ENCODE results near the gene NCKAP5. TPM values are rescaled to one million over a fixed set of nuclear protein-coding genes. Genes with fewer than 3 reads are reported as not detected.

NCKAP5 gene
- total and polyA plus RNA-seq, 2 of the 13 experiments (the other 11 are each of a cell fraction or from before 2014, with no cell fraction given): 0.01 TPM; not detected in 1

GRCh38 chr2:133497951-133498565 lies 70.2 kb downstream of the NCKAP5 start:
- Histone ChIP-seq H3K9ac (ENCODE audit: insufficient read depth, low read depth, low read length) (no peak overlapping the region), H3K36me3 (replicated peaks in 1 of 2; ENCODE audit: control insufficient read depth in 1 of 2, insufficient read depth in 2 of 2, low read length in 2 of 2) (no peaks in the 10 kb centered on the region), H2AFZ (ENCODE audit: low read length) (no peak overlapping the region), H3K27me3 (ENCODE audit: control insufficient read depth in 1 of 2, insufficient read depth in 2 of 2, low read length in 2 of 2) (peaks cover 0 to 3% of the 10 kb centered on the region in 2 experiments; a peak in 1 of 5 replicates), H3K4me1 (ENCODE audit: insufficient read depth, low read length) (no peaks in the 10 kb centered on the region), H3K9me3 (ENCODE audit: low read length) (no peaks in the 10 kb centered on the region), H3K4me3 (replicated peaks in 1 of 3; ENCODE audit: insufficient read depth in 1 of 3, low read depth in 2 of 3, low read length in 3 of 3) (no peak overlapping the region), H3K4me2 (ENCODE audit: low read depth, low read length) (no peak overlapping the region), H3K79me2 (ENCODE audit: insufficient read depth, low read length) (no peaks in the 10 kb centered on the region), H3K27ac (ENCODE audit: extremely low read length, insufficient read depth, low read length) (no peak overlapping the region), H4K20me1 (ENCODE audit: insufficient read depth, low read length) (no peaks in the 10 kb centered on the region)
- ChIA-PET POLR2A (no interaction called here), CTCF (ENCODE audit: low intra/inter-chr PET ratio, low total read pairs) (no interaction called here)
- TF ChIP-seq ZNF343 (CRISPR knock-in tag; IDR thresholded peaks at IDR 0.05) (no peak), MATR3 (CRISPR knock-in tag; IDR thresholded peaks at IDR 0.05) (no peak), ZBTB38 (CRISPR knock-in tag; IDR thresholded peaks at IDR 0.05) (no peak), THAP11 (CRISPR knock-in tag; IDR thresholded peaks at IDR 0.05) (no peak), PITX1 (CRISPR knock-in tag; IDR thresholded peaks at IDR 0.05) (no peak), ZNF563 (CRISPR knock-in tag; IDR thresholded peaks at IDR 0.05) (no peak), CENPBD1 (CRISPR knock-in tag; IDR thresholded peaks at IDR 0.05; ENCODE audit: borderline replicate concordance, low read depth) (no peak), AHDC1 (CRISPR knock-in tag; IDR thresholded peaks at IDR 0.05; ENCODE audit: borderline replicate concordance) (no peak), ZNF329 (CRISPR knock-in tag; IDR thresholded peaks at IDR 0.05; ENCODE audit: low read depth) (no peak), KDM5B (CRISPR knock-in tag; IDR thresholded peaks at IDR 0.05; ENCODE audit: borderline replicate concordance) (no peak), IRF1 (CRISPR knock-in tag; IDR thresholded peaks at IDR 0.05; ENCODE audit: low read depth) (no peak)
- TF ChIP-seq, protein P1, sequence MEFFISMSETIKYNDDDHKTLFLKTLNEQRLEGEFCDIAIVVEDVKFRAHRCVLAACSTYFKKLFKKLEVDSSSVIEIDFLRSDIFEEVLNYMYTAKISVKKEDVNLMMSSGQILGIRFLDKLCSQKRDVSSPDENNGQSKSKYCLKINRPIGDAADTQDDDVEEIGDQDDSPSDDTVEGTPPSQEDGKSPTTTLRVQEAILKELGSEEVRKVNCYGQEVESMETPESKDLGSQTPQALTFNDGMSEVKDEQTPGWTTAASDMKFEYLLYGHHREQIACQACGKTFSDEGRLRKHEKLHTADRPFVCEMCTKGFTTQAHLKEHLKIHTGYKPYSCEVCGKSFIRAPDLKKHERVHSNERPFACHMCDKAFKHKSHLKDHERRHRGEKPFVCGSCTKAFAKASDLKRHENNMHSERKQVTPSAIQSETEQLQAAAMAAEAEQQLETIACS (CRISPR knock-in tag; IDR thresholded peaks at IDR 0.05): no peak
- TF ChIP-seq, protein P2, sequence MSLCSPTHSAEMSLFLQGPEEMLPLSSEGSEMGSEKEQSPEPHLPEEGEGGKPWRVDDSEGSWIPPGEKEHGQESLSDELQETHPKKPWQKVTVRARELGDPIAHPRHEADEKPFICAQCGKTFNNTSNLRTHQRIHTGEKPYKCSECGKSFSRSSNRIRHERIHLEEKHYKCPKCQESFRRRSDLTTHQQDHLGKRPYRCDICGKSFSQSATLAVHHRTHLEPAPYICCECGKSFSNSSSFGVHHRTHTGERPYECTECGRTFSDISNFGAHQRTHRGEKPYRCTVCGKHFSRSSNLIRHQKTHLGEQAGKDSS (CRISPR knock-in tag; IDR thresholded peaks at IDR 0.05; ENCODE audit: borderline replicate concordance, low read depth): no peak
- in situ Hi-C loops (cut with HindIII; ENCODE audit: extremely low pct_ligation_motif_present, low pct_unique_long_range_greater_than_20kb) (no loop called here), intact Hi-C loops (cut with micrococcal nuclease; ENCODE audit: unreplicated experiment) (no loop called here)
- FAIRE-seq (no peak), DNase-seq (ENCODE audit: low spot score) (no peak), ATAC-seq (no peak)
- BruUV-seq (replicated peaks): no TSS peak
- 9% methylated on average over 6 of the region's 6 CpGs for WGBS (ENCODE audit: low lambda C conversion rate)

All from HepG2 (cell line).